Chondrocyte (in vitro differentiated cells): ENCODE data around the gene CACNA1C. TPM values are rescaled to one million over a fixed set of nuclear protein-coding genes. Genes with fewer than 3 reads are reported as not detected.

Experiments used
- DNase-seq: peaks from one replicate; pipeline ENCODE4 v3.0.0; 2021; ENCODE audit warnings: mixed read lengths, low spot score
- H3K27ac Mint-ChIP-seq: one replicate; pipeline ENCODE4 v1.8.0; 2021; ENCODE audit warnings: mild to moderate bottlenecking, moderate library complexity, mixed read lengths; ENCODE audit not compliant: unreplicated experiment
- H3K27me3 Mint-ChIP-seq: 2 replicates; pipeline ENCODE4 v1.8.0; 2021; ENCODE audit warnings: low read depth, mixed read lengths
- H3K36me3 Mint-ChIP-seq: 2 replicates; pipeline ENCODE4 v1.8.0; 2021; ENCODE audit warnings: low read depth, mixed read lengths
- H3K4me1 Mint-ChIP-seq: 2 replicates; pipeline ENCODE4 v1.8.0; 2021; ENCODE audit warnings: low read depth, mild to moderate bottlenecking, mixed read lengths
- H3K4me3 Mint-ChIP-seq: one replicate; pipeline ENCODE4 v1.8.0; 2021; ENCODE audit warnings: mild to moderate bottlenecking, moderate library complexity, mixed read lengths; ENCODE audit not compliant: unreplicated experiment
- H3K9me3 Mint-ChIP-seq: 2 replicates; pipeline ENCODE4 v1.8.0; 2021; ENCODE audit warnings: low read depth, mixed read lengths
- total RNA-seq: library from RNA; stranded (reverse); gene quantifications from 3 replicates; pipeline ENCODE4 v1.2.1, GENCODE V29; 2021
- TF ChIP-seq, protein P1 (sequence below): fragments of 200-600 bp; sonication (generic); IDR thresholded peaks from 2 replicates; pipeline ENCODE4 v1.5.0; 2021; ENCODE audit warnings: antibody characterized with exemption, mild to moderate bottlenecking, moderate library complexity

Gene CACNA1C
- total RNA-seq, 1 donor from 2014 or later = 27.0 TPM

DNA sequence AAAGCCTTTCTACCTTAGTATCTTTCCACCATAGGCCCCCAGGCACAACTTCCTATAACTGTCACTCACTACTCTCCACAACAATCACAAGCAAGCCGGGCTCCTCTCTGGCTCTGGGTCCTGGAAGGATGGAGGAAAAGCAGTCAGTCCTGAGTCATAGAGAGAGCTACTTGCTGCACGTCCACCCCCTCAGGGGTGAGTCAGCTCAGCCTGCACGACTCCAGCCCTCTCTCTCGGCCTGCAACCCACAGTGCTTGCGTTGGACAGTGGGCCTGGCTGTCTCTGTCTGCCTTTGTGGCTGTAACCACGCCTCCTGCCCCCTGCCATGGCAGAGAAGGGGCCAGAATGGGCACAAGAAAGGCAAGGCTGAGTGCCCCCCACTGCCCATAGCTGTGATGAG lies 587.9 kb downstream of the CACNA1C start:
- Mint-ChIP-seq H3K4me3 (no peak overlapping the region), H3K36me3 (peaks cover 13% of the 10 kb centered on the region), H3K9me3 (no peaks in the 10 kb centered on the region), H3K27ac (peak overlapping the region; percentile 92), H3K27me3 (no peaks in the 10 kb centered on the region), H3K4me1 (peaks cover 38% of the 10 kb centered on the region)
- no peak for DNase-seq
- TF ChIP-seq, protein P1, sequence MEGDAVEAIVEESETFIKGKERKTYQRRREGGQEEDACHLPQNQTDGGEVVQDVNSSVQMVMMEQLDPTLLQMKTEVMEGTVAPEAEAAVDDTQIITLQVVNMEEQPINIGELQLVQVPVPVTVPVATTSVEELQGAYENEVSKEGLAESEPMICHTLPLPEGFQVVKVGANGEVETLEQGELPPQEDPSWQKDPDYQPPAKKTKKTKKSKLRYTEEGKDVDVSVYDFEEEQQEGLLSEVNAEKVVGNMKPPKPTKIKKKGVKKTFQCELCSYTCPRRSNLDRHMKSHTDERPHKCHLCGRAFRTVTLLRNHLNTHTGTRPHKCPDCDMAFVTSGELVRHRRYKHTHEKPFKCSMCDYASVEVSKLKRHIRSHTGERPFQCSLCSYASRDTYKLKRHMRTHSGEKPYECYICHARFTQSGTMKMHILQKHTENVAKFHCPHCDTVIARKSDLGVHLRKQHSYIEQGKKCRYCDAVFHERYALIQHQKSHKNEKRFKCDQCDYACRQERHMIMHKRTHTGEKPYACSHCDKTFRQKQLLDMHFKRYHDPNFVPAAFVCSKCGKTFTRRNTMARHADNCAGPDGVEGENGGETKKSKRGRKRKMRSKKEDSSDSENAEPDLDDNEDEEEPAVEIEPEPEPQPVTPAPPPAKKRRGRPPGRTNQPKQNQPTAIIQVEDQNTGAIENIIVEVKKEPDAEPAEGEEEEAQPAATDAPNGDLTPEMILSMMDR = no peak

DNA sequence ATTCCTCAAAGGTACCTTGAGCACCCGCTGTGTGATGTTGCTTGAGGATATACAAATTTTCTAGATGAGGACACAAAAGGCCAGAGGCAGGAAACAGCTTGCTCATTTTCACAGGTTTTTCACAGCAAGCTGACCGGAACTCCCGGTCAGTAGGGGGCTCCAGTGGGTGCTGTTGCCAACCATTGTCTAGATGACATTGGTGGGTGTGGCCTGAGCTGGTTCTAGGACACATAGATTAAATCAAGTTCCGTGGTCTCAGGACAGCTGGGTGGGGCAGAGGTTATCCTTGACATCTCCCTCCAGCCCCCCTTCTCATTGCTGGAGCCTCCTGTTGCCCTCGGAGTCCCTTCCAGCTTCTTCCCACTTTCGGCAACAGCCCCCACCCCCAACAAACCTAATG lies 588.4 kb downstream of the CACNA1C start:
- Mint-ChIP-seq H3K27ac (peak overlapping the region; percentile 92), H3K27me3 (no peaks in the 10 kb centered on the region)

DNA sequence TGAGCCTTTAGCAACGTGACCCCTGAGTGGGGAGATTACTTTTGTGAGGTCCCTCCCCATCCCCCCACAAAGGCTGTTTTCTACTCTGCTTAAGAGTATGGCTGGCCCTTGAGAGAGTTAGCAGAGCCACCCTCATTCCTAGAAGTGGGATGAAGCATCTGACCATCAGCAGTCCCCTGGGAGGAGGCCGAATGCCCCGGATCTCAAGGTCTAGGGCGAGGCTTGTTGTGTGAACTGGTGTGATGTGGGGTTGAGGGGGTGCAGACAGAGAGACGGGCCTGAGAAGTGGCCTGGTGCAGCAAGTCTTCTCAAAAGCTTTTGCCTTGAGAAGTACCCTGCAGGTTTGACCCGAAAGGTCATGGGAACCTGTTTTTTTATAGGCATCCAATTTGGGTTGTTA lies 589.0 kb downstream of the CACNA1C start:
- Mint-ChIP-seq H3K36me3 (peaks cover 13% of the 10 kb centered on the region), H3K27me3 (no peaks in the 10 kb centered on the region), H3K27ac (peak overlapping the region; percentile 12), H3K9me3 (no peaks in the 10 kb centered on the region), H3K4me1 (peaks cover 33% of the 10 kb centered on the region), H3K4me3 (no peak overlapping the region)
- no peak for DNase-seq
- TF ChIP-seq, protein P1 = no peak

More for the DNA sequence above, 588.4 kb downstream of the CACNA1C start:
- TF ChIP-seq, protein P1 = peak; percentile 68
- Mint-ChIP-seq H3K36me3 (peaks cover 13% of the 10 kb centered on the region), H3K4me3 (no peak overlapping the region), H3K4me1 (peaks cover 38% of the 10 kb centered on the region), H3K9me3 (no peaks in the 10 kb centered on the region)
- no peak for DNase-seq

DNA sequence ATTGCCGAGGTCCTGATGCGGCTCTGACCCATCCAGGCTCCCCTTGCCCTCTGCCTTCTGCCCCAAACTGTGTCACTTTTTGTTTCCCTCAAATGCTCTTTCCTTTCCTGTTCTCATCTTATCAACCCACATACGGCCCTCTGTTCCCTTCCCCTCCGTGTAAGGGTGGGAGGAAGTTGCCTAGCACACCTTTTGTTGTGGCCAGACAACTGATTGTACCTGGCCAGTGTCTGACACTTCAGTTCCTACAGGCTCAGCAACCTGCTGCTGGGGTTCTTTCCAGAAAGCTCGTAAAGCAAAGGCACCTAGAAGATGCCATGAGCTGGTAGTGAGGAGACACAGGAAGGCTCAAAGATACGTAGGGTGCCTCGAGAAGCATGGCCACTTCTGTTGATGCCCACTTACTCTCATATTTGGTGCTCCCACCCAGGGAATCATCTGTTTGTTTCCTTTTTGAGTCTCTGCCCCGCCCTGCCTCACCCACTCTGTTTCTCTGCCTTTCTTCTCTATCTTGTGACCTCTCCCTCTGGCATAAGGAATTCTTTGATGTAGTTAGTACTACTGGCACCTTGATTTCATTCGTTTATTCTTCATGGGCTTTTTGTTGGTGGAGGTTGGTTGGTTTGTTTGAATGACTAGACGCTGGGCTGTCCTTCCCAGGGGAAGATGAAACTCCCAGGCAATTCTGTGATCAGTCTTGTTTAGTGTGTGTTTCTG lies 589.5 kb downstream of the CACNA1C start:
- Mint-ChIP-seq H3K27ac (no peak overlapping the region), H3K9me3 (no peaks in the 10 kb centered on the region), H3K36me3 (peaks cover 13% of the 10 kb centered on the region), H3K4me3 (no peak overlapping the region), H3K4me1 (peaks cover 27% of the 10 kb centered on the region), H3K27me3 (no peaks in the 10 kb centered on the region)
- no peak for DNase-seq
- TF ChIP-seq, protein P1 = no peak

DNA sequence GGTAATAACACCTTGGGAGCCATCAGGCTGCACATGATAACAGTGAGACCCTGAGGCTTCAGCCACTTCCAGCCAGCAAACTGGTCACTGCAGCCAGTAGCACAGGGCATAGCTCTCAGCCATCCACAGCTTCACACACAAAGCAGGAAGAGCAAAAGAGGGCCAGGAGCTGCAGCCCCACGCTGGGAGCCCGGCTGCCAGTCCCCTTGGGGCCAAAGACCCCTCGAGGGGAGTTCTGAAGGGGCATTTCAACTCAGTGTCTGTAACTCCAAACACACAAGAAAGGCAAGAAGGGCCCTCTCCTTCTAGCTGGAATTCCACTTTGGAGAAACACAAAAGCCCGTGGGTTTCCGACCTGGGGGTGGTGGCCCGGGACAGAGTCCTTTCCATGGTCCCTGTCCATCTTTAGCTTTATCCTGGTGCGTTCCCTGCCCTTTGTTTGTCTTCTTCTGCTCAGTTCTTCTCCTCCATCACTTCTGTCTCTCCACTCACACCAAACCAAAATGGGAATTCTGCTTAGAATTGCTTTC lies 590.2 kb downstream of the CACNA1C start:
- Mint-ChIP-seq H3K4me1 (peaks cover 21% of the 10 kb centered on the region), H3K9me3 (no peaks in the 10 kb centered on the region), H3K27me3 (no peaks in the 10 kb centered on the region), H3K4me3 (no peak overlapping the region), H3K27ac (no peak overlapping the region), H3K36me3 (peaks cover 13% of the 10 kb centered on the region)
- TF ChIP-seq, protein P1 = no peak
- DNase-seq = no peak
